HEK293 (cell line): ENCODE measurements around the gene ZFPM1.

Experiments
- GLI4 ChIP-seq: fragments of 450-650 bp; formaldehyde crosslinking; IDR thresholded peaks from 2 replicates; pipeline ENCODE4 v1.5.1; 2016; ENCODE audit warnings: missing biosample characterization, missing genetic modification characterization
- ZNF830 ChIP-seq: fragments of 450-650 bp; IDR thresholded peaks from 2 replicates; pipeline ENCODE4 v1.5.0; 2018; ENCODE audit warnings: missing biosample characterization, missing genetic modification characterization, low read depth, mild to moderate bottlenecking, moderate library complexity
- TF ChIP-seq, protein P1 (sequence below): fragments of 450-650 bp; formaldehyde crosslinking; IDR thresholded peaks from 2 replicates; pipeline ENCODE4 v1.5.1; 2017; ENCODE audit warnings: missing biosample characterization, missing genetic modification characterization
- TF ChIP-seq, protein P2 (sequence below): fragments of 450-650 bp; formaldehyde crosslinking; IDR thresholded peaks from 2 replicates; pipeline ENCODE4 v1.5.1; 2016; ENCODE audit warnings: missing biosample characterization, missing genetic modification characterization
- TF ChIP-seq, protein P3 (sequence below): fragments of 450-650 bp; formaldehyde crosslinking; IDR thresholded peaks from 2 replicates; pipeline ENCODE4 v1.5.1; 2016; ENCODE audit warnings: missing biosample characterization, missing genetic modification characterization
- TF ChIP-seq, protein P4 (sequence below): fragments of 450-650 bp; formaldehyde crosslinking; IDR thresholded peaks from 2 replicates; pipeline ENCODE4 v1.5.1; 2016; ENCODE audit warnings: missing biosample characterization, missing genetic modification characterization

DNA sequence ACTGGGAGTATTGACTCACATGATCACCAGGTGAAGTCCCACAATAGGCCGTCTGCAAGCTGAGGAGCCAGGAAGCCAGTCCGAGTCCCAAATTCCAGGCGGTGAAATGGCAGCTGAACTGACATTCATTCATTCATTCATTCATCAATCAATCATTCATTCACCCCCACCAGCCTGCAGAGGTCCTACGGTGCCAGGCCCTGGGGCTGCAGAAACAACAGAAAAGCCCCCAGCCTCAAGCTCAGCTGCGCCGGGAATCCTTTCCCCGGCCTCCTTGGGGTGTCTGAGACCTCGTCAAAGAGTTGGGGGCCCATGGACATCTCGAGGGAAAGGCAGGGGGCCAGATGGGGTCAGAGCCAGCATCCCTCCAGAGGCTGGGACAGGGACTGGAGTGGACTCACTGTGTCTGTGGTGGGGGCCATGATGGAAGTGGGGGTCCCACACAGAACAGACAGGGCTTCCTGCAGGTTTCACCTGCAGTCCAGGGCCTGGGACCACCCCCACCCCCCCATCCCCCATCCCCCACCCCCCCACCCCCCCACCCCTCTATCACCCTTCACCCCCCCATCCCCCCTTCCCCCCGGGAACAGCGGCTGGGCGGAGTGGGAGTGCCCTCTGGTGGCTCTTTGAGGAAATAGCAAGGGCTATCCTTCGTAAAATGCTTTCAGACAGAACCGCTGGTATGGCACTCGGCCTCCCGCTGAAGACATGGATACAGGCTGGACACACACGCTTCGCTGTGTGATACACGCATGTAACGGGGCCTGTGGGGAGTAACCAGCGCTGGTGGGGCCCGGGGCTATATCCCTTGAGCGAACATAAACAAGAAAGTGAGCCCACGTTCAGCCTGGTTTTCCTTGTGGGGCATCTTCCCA lies 108.6 kb downstream of the ZFPM1 start:
- no peak for TF ChIP-seq GLI4 (tag by site-specific recombination)
- TF ChIP-seq, protein P1, sequence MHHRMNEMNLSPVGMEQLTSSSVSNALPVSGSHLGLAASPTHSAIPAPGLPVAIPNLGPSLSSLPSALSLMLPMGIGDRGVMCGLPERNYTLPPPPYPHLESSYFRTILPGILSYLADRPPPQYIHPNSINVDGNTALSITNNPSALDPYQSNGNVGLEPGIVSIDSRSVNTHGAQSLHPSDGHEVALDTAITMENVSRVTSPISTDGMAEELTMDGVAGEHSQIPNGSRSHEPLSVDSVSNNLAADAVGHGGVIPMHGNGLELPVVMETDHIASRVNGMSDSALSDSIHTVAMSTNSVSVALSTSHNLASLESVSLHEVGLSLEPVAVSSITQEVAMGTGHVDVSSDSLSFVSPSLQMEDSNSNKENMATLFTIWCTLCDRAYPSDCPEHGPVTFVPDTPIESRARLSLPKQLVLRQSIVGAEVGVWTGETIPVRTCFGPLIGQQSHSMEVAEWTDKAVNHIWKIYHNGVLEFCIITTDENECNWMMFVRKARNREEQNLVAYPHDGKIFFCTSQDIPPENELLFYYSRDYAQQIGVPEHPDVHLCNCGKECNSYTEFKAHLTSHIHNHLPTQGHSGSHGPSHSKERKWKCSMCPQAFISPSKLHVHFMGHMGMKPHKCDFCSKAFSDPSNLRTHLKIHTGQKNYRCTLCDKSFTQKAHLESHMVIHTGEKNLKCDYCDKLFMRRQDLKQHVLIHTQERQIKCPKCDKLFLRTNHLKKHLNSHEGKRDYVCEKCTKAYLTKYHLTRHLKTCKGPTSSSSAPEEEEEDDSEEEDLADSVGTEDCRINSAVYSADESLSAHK = no peak
- TF ChIP-seq, protein P2, sequence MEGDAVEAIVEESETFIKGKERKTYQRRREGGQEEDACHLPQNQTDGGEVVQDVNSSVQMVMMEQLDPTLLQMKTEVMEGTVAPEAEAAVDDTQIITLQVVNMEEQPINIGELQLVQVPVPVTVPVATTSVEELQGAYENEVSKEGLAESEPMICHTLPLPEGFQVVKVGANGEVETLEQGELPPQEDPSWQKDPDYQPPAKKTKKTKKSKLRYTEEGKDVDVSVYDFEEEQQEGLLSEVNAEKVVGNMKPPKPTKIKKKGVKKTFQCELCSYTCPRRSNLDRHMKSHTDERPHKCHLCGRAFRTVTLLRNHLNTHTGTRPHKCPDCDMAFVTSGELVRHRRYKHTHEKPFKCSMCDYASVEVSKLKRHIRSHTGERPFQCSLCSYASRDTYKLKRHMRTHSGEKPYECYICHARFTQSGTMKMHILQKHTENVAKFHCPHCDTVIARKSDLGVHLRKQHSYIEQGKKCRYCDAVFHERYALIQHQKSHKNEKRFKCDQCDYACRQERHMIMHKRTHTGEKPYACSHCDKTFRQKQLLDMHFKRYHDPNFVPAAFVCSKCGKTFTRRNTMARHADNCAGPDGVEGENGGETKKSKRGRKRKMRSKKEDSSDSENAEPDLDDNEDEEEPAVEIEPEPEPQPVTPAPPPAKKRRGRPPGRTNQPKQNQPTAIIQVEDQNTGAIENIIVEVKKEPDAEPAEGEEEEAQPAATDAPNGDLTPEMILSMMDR (tag by site-specific recombination) = no peak
- no peak for TF ChIP-seq ZNF830 (tag by site-specific recombination)
- TF ChIP-seq, protein P3, sequence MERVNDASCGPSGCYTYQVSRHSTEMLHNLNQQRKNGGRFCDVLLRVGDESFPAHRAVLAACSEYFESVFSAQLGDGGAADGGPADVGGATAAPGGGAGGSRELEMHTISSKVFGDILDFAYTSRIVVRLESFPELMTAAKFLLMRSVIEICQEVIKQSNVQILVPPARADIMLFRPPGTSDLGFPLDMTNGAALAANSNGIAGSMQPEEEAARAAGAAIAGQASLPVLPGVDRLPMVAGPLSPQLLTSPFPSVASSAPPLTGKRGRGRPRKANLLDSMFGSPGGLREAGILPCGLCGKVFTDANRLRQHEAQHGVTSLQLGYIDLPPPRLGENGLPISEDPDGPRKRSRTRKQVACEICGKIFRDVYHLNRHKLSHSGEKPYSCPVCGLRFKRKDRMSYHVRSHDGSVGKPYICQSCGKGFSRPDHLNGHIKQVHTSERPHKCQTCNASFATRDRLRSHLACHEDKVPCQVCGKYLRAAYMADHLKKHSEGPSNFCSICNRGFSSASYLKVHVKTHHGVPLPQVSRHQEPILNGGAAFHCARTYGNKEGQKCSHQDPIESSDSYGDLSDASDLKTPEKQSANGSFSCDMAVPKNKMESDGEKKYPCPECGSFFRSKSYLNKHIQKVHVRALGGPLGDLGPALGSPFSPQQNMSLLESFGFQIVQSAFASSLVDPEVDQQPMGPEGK (tag by site-specific recombination) = peak; percentile 45
- TF ChIP-seq, protein P4, sequence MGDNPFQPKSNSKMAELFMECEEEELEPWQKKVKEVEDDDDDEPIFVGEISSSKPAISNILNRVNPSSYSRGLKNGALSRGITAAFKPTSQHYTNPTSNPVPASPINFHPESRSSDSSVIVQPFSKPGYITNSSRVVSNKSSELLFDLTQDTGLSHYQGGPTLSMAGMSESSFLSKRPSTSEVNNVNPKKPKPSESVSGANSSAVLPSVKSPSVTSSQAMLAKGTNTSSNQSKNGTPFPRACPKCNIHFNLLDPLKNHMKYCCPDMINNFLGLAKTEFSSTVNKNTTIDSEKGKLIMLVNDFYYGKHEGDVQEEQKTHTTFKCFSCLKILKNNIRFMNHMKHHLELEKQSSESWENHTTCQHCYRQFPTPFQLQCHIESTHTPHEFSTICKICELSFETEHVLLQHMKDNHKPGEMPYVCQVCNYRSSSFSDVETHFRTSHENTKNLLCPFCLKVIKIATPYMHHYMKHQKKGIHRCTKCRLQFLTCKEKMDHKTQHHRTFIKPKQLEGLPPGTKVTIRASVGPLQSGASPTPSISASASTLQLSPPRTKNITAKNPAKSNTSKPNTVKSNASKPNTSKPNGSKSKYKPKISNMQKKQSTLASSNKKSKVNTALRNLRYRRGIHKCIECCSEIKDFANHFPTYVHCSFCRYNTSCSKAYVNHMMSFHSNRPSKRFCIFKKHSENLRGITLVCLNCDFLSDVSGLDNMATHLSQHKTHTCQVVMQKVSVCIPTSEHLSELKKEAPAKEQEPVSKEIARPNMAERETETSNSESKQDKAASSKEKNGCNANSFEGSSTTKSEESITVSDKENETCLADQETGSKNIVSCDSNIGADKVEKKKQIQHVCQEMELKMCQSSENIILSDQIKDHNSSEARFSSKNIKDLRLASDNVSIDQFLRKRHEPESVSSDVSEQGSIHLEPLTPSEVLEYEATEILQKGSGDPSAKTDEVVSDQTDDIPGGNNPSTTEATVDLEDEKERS = no peak
